IMR-90 (cell line): ENCODE results near the gene CAMP. TPM values are rescaled to one million over a fixed set of nuclear protein-coding genes. Genes with fewer than 3 reads are reported as not detected.

Experiments
- ATAC-seq: fragments of 200-7000 bp; cut with Tn5 transposase; 2 replicates; pipeline ENCODE4 v1.9.1; 2020; ENCODE audit warnings: low read depth, mild to moderate bottlenecking, moderate library complexity
- BruUV-seq: library from RNA; stranded (reverse); fragments of 400-500 nt; replicated peaks from 2 replicates; lab custom pipeline; 2021; lab: Mats Ljungman, UMichigan
- CTCF ChIA-PET: fragments of 300-600 bp; formaldehyde crosslinking; extraction: SDS; loops from one replicate; lab custom pipeline; 2021; ENCODE audit warnings: antibody characterized with exemption; lab: Yijun Ruan, JAX
- POLR2A ChIA-PET: fragments of 300-600 bp; sonication (Branson Sonifier 250); formaldehyde crosslinking; loops from one replicate; lab custom pipeline; 2022; ENCODE audit warnings: antibody characterized with exemption; ENCODE audit not compliant: unreplicated experiment; lab: Charles Lee
- DNase-seq: peaks from one replicate; pipeline ENCODE4 v3.0.0; 2013
- H2AFZ ChIP-seq: replicated peaks from 2 replicates; pipeline ENCODE3; 2013; ENCODE audit warnings: low read length, mild to moderate bottlenecking; ENCODE audit not compliant: poor library complexity
- H2AK5ac ChIP-seq: 2 replicates; pipeline ENCODE4 v1.6.1; 2013; ENCODE audit warnings: low read depth, low read length, inconsistent platforms
- H2AK9ac ChIP-seq: replicated peaks from 2 replicates; pipeline ENCODE3; 2013; ENCODE audit warnings: mild to moderate bottlenecking, low read depth, low read length, moderate library complexity; ENCODE audit not compliant: poor library complexity
- H2BK120ac ChIP-seq: 2 replicates; pipeline ENCODE4 v1.6.1; 2013; ENCODE audit warnings: low read depth, low read length, inconsistent platforms
- H2BK15ac ChIP-seq: 3 replicates; pipeline ENCODE4 v1.6.1; 2013; ENCODE audit warnings: low read depth, low read length, inconsistent platforms
- H2BK20ac ChIP-seq: 2 replicates; pipeline ENCODE4 v1.6.1; 2013; ENCODE audit warnings: low read depth, mild to moderate bottlenecking, inconsistent platforms, low read length, moderate library complexity
- H2BK5ac ChIP-seq: 2 replicates; pipeline ENCODE4 v1.6.1; 2013; ENCODE audit warnings: mild to moderate bottlenecking, low read depth, low read length, inconsistent platforms; ENCODE audit not compliant: poor library complexity, severe bottlenecking
- H3K14ac ChIP-seq: replicated peaks from 2 replicates; pipeline ENCODE4 v1.6.1; 2013; ENCODE audit warnings: low read depth, low read length, inconsistent platforms
- H3K18ac ChIP-seq: 2 replicates; pipeline ENCODE4 v1.6.1; 2013; ENCODE audit warnings: low read depth, low read length, control low read depth
- H3K23ac ChIP-seq: 2 replicates; pipeline ENCODE4 v1.6.1; 2013; ENCODE audit warnings: low read depth, low read length, inconsistent platforms
- H3K27ac ChIP-seq: 2 replicates; pipeline ENCODE4 v1.5.1; 2013; ENCODE audit warnings: mild to moderate bottlenecking, control low read depth, low read length; ENCODE audit not compliant: insufficient read depth
- H3K27me3 ChIP-seq: 2 replicates; pipeline ENCODE4 v1.6.1; 2013; ENCODE audit warnings: low read length; ENCODE audit not compliant: control insufficient read depth, insufficient read depth
- H3K36me3 ChIP-seq: 2 replicates; pipeline ENCODE4 v1.6.1; 2013; ENCODE audit warnings: low read length, mixed read lengths; ENCODE audit not compliant: control insufficient read depth, insufficient read depth
- H3K4ac ChIP-seq: 2 replicates; pipeline ENCODE4 v1.6.1; 2013; ENCODE audit warnings: low read depth, low read length, inconsistent platforms
- H3K4me1 ChIP-seq: 2 replicates; pipeline ENCODE4 v1.6.1; 2013; ENCODE audit warnings: low read length, mixed read lengths; ENCODE audit not compliant: control insufficient read depth, insufficient read depth
- H3K4me2 ChIP-seq: 2 replicates; pipeline ENCODE4 v1.6.1; 2013; ENCODE audit warnings: low read depth, mild to moderate bottlenecking, control low read depth, low read length, moderate library complexity
- H3K4me3 ChIP-seq: 2 replicates; pipeline ENCODE4 v1.5.1; 2013; ENCODE audit warnings: low read depth, mild to moderate bottlenecking, control low read depth, low read length, moderate library complexity; ENCODE audit not compliant: insufficient read depth
- H3K56ac ChIP-seq: 2 replicates; pipeline ENCODE4 v1.6.1; 2013; ENCODE audit warnings: low read length, inconsistent platforms; ENCODE audit not compliant: insufficient read depth; ENCODE audit errors: extremely low read depth
- H3K79me1 ChIP-seq, 2 experiments: 2 replicates each; pipeline ENCODE4 v1.6.1; 2013; ENCODE audit warnings: low read length in 2 of 2, inconsistent platforms in 1 of 2, low read depth in 1 of 2
- H3K9ac ChIP-seq: 2 replicates; pipeline ENCODE4 v1.6.1; 2013; ENCODE audit warnings: low read depth, low read length, control low read depth
- H3K9me1 ChIP-seq: 2 replicates; pipeline ENCODE4 v1.6.1; 2013; ENCODE audit warnings: low read length, inconsistent platforms; ENCODE audit not compliant: insufficient read depth
- H3K9me3 ChIP-seq: 2 replicates; pipeline ENCODE4 v1.6.1; 2013; ENCODE audit warnings: low read length; ENCODE audit not compliant: control insufficient read depth, insufficient read depth
- H4K20me1 ChIP-seq: 2 replicates; pipeline ENCODE4 v1.6.1; 2013; ENCODE audit warnings: low read length, inconsistent platforms; ENCODE audit not compliant: insufficient read depth
- H4K5ac ChIP-seq: 2 replicates; pipeline ENCODE4 v1.6.1; 2013; ENCODE audit warnings: mild to moderate bottlenecking, low read depth, low read length, control low read depth
- H4K8ac ChIP-seq, 2 experiments: 2 replicates each; pipeline ENCODE4 v1.6.1; 2013; ENCODE audit warnings: low read depth in 2 of 2, low read length in 2 of 2, control low read depth in 1 of 2, inconsistent platforms in 1 of 2
- H4K91ac ChIP-seq: 2 replicates; pipeline ENCODE4 v1.6.1; 2013; ENCODE audit warnings: low read depth, low read length, inconsistent platforms; ENCODE audit not compliant: insufficient read depth
- BHLHE40 ChIP-seq: fragments of 150-350 bp; IDR thresholded peaks from 2 replicates; pipeline ENCODE4 v1.6.1; 2016; ENCODE audit warnings: mild to moderate bottlenecking, low read depth, low read length
- CEBPB ChIP-seq: IDR thresholded peaks from 2 replicates; pipeline ENCODE4 v1.6.1; 2012; ENCODE audit warnings: low read depth, low read length, improper control_type of control experiment
- FOS ChIP-seq: fragments of 150-350 bp; IDR thresholded peaks from 2 replicates; pipeline ENCODE4 v1.6.1; 2016; ENCODE audit warnings: low read depth, low read length
- POLR2A ChIP-seq: IDR thresholded peaks from 2 replicates; pipeline ENCODE4 v1.6.1; 2012; ENCODE audit warnings: mild to moderate bottlenecking, low read depth, low read length
- RAD21 ChIP-seq: IDR thresholded peaks from 2 replicates; pipeline ENCODE4 v1.6.1; 2012; ENCODE audit warnings: low read length, improper control_type of control experiment
- SMC3 ChIP-seq: fragments of 150-350 bp; IDR thresholded peaks from 2 replicates; pipeline ENCODE4 v1.6.1; 2016; ENCODE audit warnings: low read depth, mild to moderate bottlenecking, antibody characterized with exemption, low read length, moderate library complexity
- WGBS, 2 experiments: methylation state at CpG; one replicate each; pipeline versions ENCODE4 v1.1.5 to v1.1.7; 2013; ENCODE audit warnings: missing lambda C conversion rate in 2 of 2; ENCODE audit not compliant: insufficient read length in 1 of 2; ENCODE audit errors: extremely low coverage in 2 of 2; 5-methylcytosine and 5-hydroxymethylcytosine counted together
- dilution Hi-C: fragments of 300-500 bp; cut with HindIII; formaldehyde crosslinking; loops from one replicate; pipeline ENCODE4 v1.14.3; 2018; ENCODE audit warnings: low sequenced_read_pairs; ENCODE audit not compliant: unreplicated experiment
- in situ Hi-C: fragments of 300-500 bp; cut with MboI; formaldehyde crosslinking; loops from 3 replicates; pipeline ENCODE4 v1.14.3; 2019; ENCODE audit warnings: low sequenced_read_pairs, inconsistent platforms, mixed read lengths
- intact Hi-C: fragments of 100-400 bp; cut with micrococcal nuclease; formaldehyde crosslinking; loops from 2 replicates; pipeline ENCODE4 v1.10.0; 2022
- polyA plus RNA-seq, 3 experiments: library from polyadenylated mRNA; depleted of rRNA; stranded (reverse); fragments of >200 nt; gene quantifications; 2 replicates each; pipeline ENCODE4 v1.2.3, GENCODE V29; 2012; ENCODE audit warnings: low replicate concordance in 1 of 3
- total RNA-seq: library from RNA; depleted of rRNA; stranded (reverse); fragments of >200 nt; gene quantifications from 2 replicates; pipeline ENCODE4 v1.2.3, GENCODE V29; 2012
- TF ChIP-seq, protein P1 (sequence below): fragments of 150-350 bp; IDR thresholded peaks from 2 replicates; pipeline ENCODE4 v1.6.1; 2016; ENCODE audit warnings: low read depth, mild to moderate bottlenecking, low read length, moderate library complexity, borderline replicate concordance

Gene CAMP
- total and polyA plus RNA-seq, 2 of the 4 experiments (the other 2 are of a cell fraction): not detected

DNA sequence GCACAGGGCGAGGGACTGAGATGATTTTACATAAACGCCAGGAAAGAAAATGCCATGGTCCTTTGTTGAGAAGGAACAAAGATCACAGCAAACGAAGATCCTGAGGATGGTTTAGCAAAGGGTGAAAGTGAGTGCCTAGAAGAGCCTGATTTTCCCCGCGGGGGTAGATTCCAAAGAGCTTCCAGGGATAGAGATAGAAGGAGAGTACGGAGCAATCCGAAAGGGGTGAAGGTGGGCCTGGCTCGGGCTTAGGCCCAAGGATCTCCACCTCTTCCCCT lies 36.1 kb upstream of the CAMP start:
- no peaks in the 10 kb centered on the region for H3K27me3 ChIP-seq
- H3K4me3 ChIP-seq: peak overlapping the region; percentile 67
- ChIA-PET POLR2A (no interaction called here), CTCF (no interaction called here)
- H4K8ac ChIP-seq: peak overlapping the region in 1 of 2 experiments; percentile 44; a peak in 1 of 4 replicates
- peaks cover 3% of the 10 kb centered on the region; the same call in 1 of the 2 replicates for H3K9me1 ChIP-seq
- peak overlapping the region; percentile 54; the same call in 1 of the 2 replicates for H3K27ac ChIP-seq
- no peak overlapping the region for H2BK15ac ChIP-seq
- H3K56ac ChIP-seq: peak overlapping the region; percentile 49
- peak overlapping the region; percentile 68 for H3K23ac ChIP-seq
- no peaks in the 10 kb centered on the region for H3K9me3 ChIP-seq
- in situ Hi-C loops (no loop called here), intact Hi-C loops (no loop called here), dilution Hi-C loops (no loop called here)
- H2AK5ac ChIP-seq: no peak overlapping the region
- no peak overlapping the region for H4K91ac ChIP-seq
- H3K9ac ChIP-seq: peak overlapping the region; percentile 56
- H3K18ac ChIP-seq: no peak overlapping the region
- no peak overlapping the region for H2BK5ac ChIP-seq
- TF ChIP-seq POLR2A: no peak
- no peak for TF ChIP-seq FOS
- TF ChIP-seq RAD21: no peak
- TF ChIP-seq, protein P1, sequence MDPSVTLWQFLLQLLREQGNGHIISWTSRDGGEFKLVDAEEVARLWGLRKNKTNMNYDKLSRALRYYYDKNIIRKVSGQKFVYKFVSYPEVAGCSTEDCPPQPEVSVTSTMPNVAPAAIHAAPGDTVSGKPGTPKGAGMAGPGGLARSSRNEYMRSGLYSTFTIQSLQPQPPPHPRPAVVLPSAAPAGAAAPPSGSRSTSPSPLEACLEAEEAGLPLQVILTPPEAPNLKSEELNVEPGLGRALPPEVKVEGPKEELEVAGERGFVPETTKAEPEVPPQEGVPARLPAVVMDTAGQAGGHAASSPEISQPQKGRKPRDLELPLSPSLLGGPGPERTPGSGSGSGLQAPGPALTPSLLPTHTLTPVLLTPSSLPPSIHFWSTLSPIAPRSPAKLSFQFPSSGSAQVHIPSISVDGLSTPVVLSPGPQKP: no peak
- TF ChIP-seq CEBPB: no peak
- no peak for TF ChIP-seq SMC3
- no peak for TF ChIP-seq BHLHE40
- H3K4me2 ChIP-seq: peak overlapping the region; percentile 70
- ATAC-seq: no peak; the same call in 1 of the 2 replicates
- no peak overlapping the region for H2BK20ac ChIP-seq
- peak overlapping the region; percentile 92 for H2AFZ ChIP-seq
- H2BK120ac ChIP-seq: no peak overlapping the region
- H2AK9ac ChIP-seq: peak overlapping the region; percentile 21
- H3K4me1 ChIP-seq: peaks cover 2% of the 10 kb centered on the region; the same call in 1 of the 2 replicates
- peaks cover 5% of the 10 kb centered on the region for H3K36me3 ChIP-seq
- H3K4ac ChIP-seq: peak overlapping the region; percentile 56
- H4K5ac ChIP-seq: no peak overlapping the region
- no peak for DNase-seq
- peaks cover 17 to 28% of the 10 kb centered on the region in 2 experiments for H3K79me1 ChIP-seq
- peak overlapping the region; percentile 76 for H3K14ac ChIP-seq
- BruUV-seq: no TSS peak
- 3% methylated on average over 3 of the region's 8 CpGs; no CpG with 5 or more reads in 1 of the 2 experiments for WGBS, 2 experiments
- no peaks in the 10 kb centered on the region for H4K20me1 ChIP-seq
